ENCODE data around the gene SPAG16.

Gene SPAG16

GRCh38 chr2:213247566-213247965, 36.7 kb upstream of the SPAG16 start:
- no peak for DNase-seq
- Histone ChIP-seq H3K4me3 (ENCODE audit: low read depth, low read length) (no peak overlapping the region), H3K27ac (no peak overlapping the region), H3K36me3 (no peaks in the 10 kb centered on the region), H3K27me3 (ENCODE audit: insufficient read depth, low read depth, severe bottlenecking) (no peaks in the 10 kb centered on the region), H3K9me3 (ENCODE audit: severe bottlenecking) (no peaks in the 10 kb centered on the region)
- TF ChIP-seq CTCF (IDR thresholded peaks at IDR 0.05; ENCODE audit: low read depth, low read length): no peak

- no peak for TF ChIP-seq CTCF (IDR thresholded peaks at IDR 0.05; ENCODE audit: low read depth, low read length)
- Histone ChIP-seq H3K4me3 (ENCODE audit: low read depth, low read length) (no peak overlapping the region), H3K27ac (no peak overlapping the region), H3K36me3 (no peaks in the 10 kb centered on the region), H3K9me3 (ENCODE audit: severe bottlenecking) (no peaks in the 10 kb centered on the region), H3K27me3 (ENCODE audit: insufficient read depth, low read depth, severe bottlenecking) (no peaks in the 10 kb centered on the region)
- no peak for DNase-seq
Observed at GRCh38 chr2:213248637-213249036, 35.6 kb upstream of the SPAG16 start.

- H3K4me3 ChIP-seq (ENCODE audit: low read depth, low read length): no peak overlapping the region
- TF ChIP-seq CTCF (IDR thresholded peaks at IDR 0.05; ENCODE audit: low read depth, low read length): no peak
- no peaks in the 10 kb centered on the region for H3K9me3 ChIP-seq (ENCODE audit: severe bottlenecking)
- DNase-seq: no peak
- no peak overlapping the region for H3K27ac ChIP-seq
- no peaks in the 10 kb centered on the region for H3K27me3 ChIP-seq (ENCODE audit: insufficient read depth, low read depth, severe bottlenecking)
- H3K36me3 ChIP-seq: no peaks in the 10 kb centered on the region
Observed at GRCh38 chr2:213249502-213249901, 34.8 kb upstream of the SPAG16 start.

GRCh38 chr2:213251618-213252017, 32.6 kb upstream of the SPAG16 start:
- H3K27me3 ChIP-seq (ENCODE audit: insufficient read depth, low read depth, severe bottlenecking): no peaks in the 10 kb centered on the region
- TF ChIP-seq CTCF (IDR thresholded peaks at IDR 0.05; ENCODE audit: low read depth, low read length): peak; percentile 15; the same call in 1 of the 2 replicates
- H3K27ac ChIP-seq: no peak overlapping the region
- no peaks in the 10 kb centered on the region for H3K9me3 ChIP-seq (ENCODE audit: severe bottlenecking)
- no peaks in the 10 kb centered on the region for H3K36me3 ChIP-seq
- DNase-seq: no peak
- H3K4me3 ChIP-seq (ENCODE audit: low read depth, low read length): no peak overlapping the region

GRCh38 chr2:213252206-213252605, 32.1 kb upstream of the SPAG16 start:
- Histone ChIP-seq H3K9me3 (ENCODE audit: severe bottlenecking) (no peaks in the 10 kb centered on the region), H3K27me3 (ENCODE audit: insufficient read depth, low read depth, severe bottlenecking) (no peaks in the 10 kb centered on the region), H3K36me3 (no peaks in the 10 kb centered on the region), H3K27ac (no peak overlapping the region), H3K4me3 (ENCODE audit: low read depth, low read length) (no peak overlapping the region)
- no peak for DNase-seq
- TF ChIP-seq CTCF (IDR thresholded peaks at IDR 0.05; ENCODE audit: low read depth, low read length): no peak

- no peaks in the 10 kb centered on the region for H3K36me3 ChIP-seq
- no peak overlapping the region for H3K27ac ChIP-seq
- no peak for DNase-seq
- no peak for TF ChIP-seq CTCF (IDR thresholded peaks at IDR 0.05; ENCODE audit: low read depth, low read length)
- H3K4me3 ChIP-seq (ENCODE audit: low read depth, low read length): no peak overlapping the region
- no peaks in the 10 kb centered on the region for H3K9me3 ChIP-seq (ENCODE audit: severe bottlenecking)
- H3K27me3 ChIP-seq (ENCODE audit: insufficient read depth, low read depth, severe bottlenecking): no peaks in the 10 kb centered on the region
Observed at GRCh38 chr2:213253162-213253561, 31.1 kb upstream of the SPAG16 start.

Data from WERI-Rb-1 (cell line).